Activated CD4-positive, alpha-beta T cell treated with anti-CD3 and anti-CD28 coated beads, Interleukin-2, amount 50 U/mL, for 16 hours (primary cell): ENCODE data around the gene COL5A3.

Experiments used
- DNase-seq: peaks from one replicate; pipeline ENCODE4 v3.0.0-alpha.2; 2020

The COL5A3 gene

GRCh38 chr19:10009714-10010224 is 535 bp downstream of the COL5A3 start:
- no peak for DNase-seq

- no peak for DNase-seq
Measured at GRCh38 chr19:10008184-10008765, 2.0 kb downstream of the COL5A3 start.

GRCh38 chr19:10007371-10008183 is 2.7 kb downstream of the COL5A3 start:
- DNase-seq: no peak

GRCh38 chr19:10006752-10007323 is 3.5 kb downstream of the COL5A3 start:
- no peak for DNase-seq

- no peak for DNase-seq
Measured at GRCh38 chr19:10006335-10006708, 4.0 kb downstream of the COL5A3 start.

- no peak for DNase-seq
Measured at GRCh38 chr19:10005632-10006334, 4.5 kb downstream of the COL5A3 start.

GRCh38 chr19:10004617-10005016 is 5.7 kb downstream of the COL5A3 start:
- DNase-seq: no peak

- DNase-seq: no peak
Measured at GRCh38 chr19:10003271-10003670, 7.0 kb downstream of the COL5A3 start.

GRCh38 chr19:10001899-10002298 is 8.4 kb downstream of the COL5A3 start:
- DNase-seq: no peak

GRCh38 chr19:10000171-10000826 is 10.0 kb downstream of the COL5A3 start:
- peak; percentile 65 for DNase-seq

GRCh38 chr19:9996541-9996940 is 13.8 kb downstream of the COL5A3 start:
- DNase-seq: no peak

GRCh38 chr19:9995999-9996398 is 14.3 kb downstream of the COL5A3 start:
- DNase-seq: no peak

GRCh38 chr19:9995084-9995483 is 15.2 kb downstream of the COL5A3 start:
- no peak for DNase-seq

GRCh38 chr19:9991425-9992191 is 18.7 kb downstream of the COL5A3 start:
- DNase-seq: no peak

GRCh38 chr19:9989504-9989903 is 20.8 kb downstream of the COL5A3 start:
- no peak for DNase-seq

- DNase-seq: no peak
Measured at GRCh38 chr19:9986787-9987281, 23.5 kb downstream of the COL5A3 start.

- no peak for DNase-seq
Measured at GRCh38 chr19:9981406-9982260, 28.7 kb downstream of the COL5A3 start.

GRCh38 chr19:9972103-9972502 is 38.2 kb downstream of the COL5A3 start:
- no peak for DNase-seq

- no peak for DNase-seq
Measured at GRCh38 chr19:9971166-9971897, 39.0 kb downstream of the COL5A3 start.

GRCh38 chr19:9970481-9970880 is 39.8 kb downstream of the COL5A3 start:
- no peak for DNase-seq
